ENCODE results near the gene UBE2E2. TPM values are rescaled to one million over a fixed set of nuclear protein-coding genes. Genes with fewer than 3 reads are reported as not detected.

The UBE2E2 gene
- total RNA-seq, 1 donor from 2014 or later, result 61.3 TPM

GRCh38 chr3:23356169-23356568, 153.0 kb downstream of the UBE2E2 start:
- DNase-seq (ENCODE audit: low read depth) (no peak), FAIRE-seq (no peak)
- no peaks in the 10 kb centered on the region for H3K36me3 ChIP-seq (ENCODE audit: control insufficient read depth, insufficient read depth, low read length)
- H3K27me3 ChIP-seq (ENCODE audit: control insufficient read depth, insufficient read depth, low read length), result no peaks in the 10 kb centered on the region
- no peak for TF ChIP-seq CTCF (IDR thresholded peaks at IDR 0.05; ENCODE audit: insufficient read depth, low read length, severe bottlenecking)
- no peak overlapping the region for H3K4me3 ChIP-seq (ENCODE audit: low read depth, low read length)

GRCh38 chr3:23356923-23357322, 153.8 kb downstream of the UBE2E2 start:
- no peak overlapping the region for H3K4me3 ChIP-seq (ENCODE audit: low read depth, low read length)
- TF ChIP-seq CTCF (IDR thresholded peaks at IDR 0.05; ENCODE audit: insufficient read depth, low read length, severe bottlenecking), result no peak
- no peak for DNase-seq (ENCODE audit: low read depth)

GRCh38 chr3:23359116-23359515, 156.0 kb downstream of the UBE2E2 start:
- FAIRE-seq, result no peak
- no peaks in the 10 kb centered on the region for H3K36me3 ChIP-seq (ENCODE audit: control insufficient read depth, insufficient read depth, low read length)
- TF ChIP-seq CTCF (IDR thresholded peaks at IDR 0.05; ENCODE audit: insufficient read depth, low read length, severe bottlenecking), result no peak

More at GRCh38 chr3:23356923-23357322, 153.8 kb downstream of the UBE2E2 start:
- no peak for FAIRE-seq
- Histone ChIP-seq H3K27me3 (ENCODE audit: control insufficient read depth, insufficient read depth, low read length) (no peaks in the 10 kb centered on the region), H3K36me3 (ENCODE audit: control insufficient read depth, insufficient read depth, low read length) (no peaks in the 10 kb centered on the region)

GRCh38 chr3:23365066-23365465, 161.9 kb downstream of the UBE2E2 start:
- no peaks in the 10 kb centered on the region for H3K36me3 ChIP-seq (ENCODE audit: control insufficient read depth, insufficient read depth, low read length)
- DNase-seq (ENCODE audit: low read depth) (no peak), FAIRE-seq (no peak)
- no peak overlapping the region for H3K4me3 ChIP-seq (ENCODE audit: low read depth, low read length)
- TF ChIP-seq CTCF (IDR thresholded peaks at IDR 0.05; ENCODE audit: insufficient read depth, low read length, severe bottlenecking), result no peak
- no peaks in the 10 kb centered on the region for H3K27me3 ChIP-seq (ENCODE audit: control insufficient read depth, insufficient read depth, low read length)

More at GRCh38 chr3:23359116-23359515, 156.0 kb downstream of the UBE2E2 start:
- Histone ChIP-seq H3K27me3 (ENCODE audit: control insufficient read depth, insufficient read depth, low read length) (no peaks in the 10 kb centered on the region), H3K4me3 (ENCODE audit: low read depth, low read length) (no peak overlapping the region)
- DNase-seq (ENCODE audit: low read depth), result no peak

- H3K27me3 ChIP-seq (ENCODE audit: control insufficient read depth, insufficient read depth, low read length), result no peaks in the 10 kb centered on the region
- H3K4me3 ChIP-seq (ENCODE audit: low read depth, low read length), result no peak overlapping the region
- no peaks in the 10 kb centered on the region for H3K36me3 ChIP-seq (ENCODE audit: control insufficient read depth, insufficient read depth, low read length)
- FAIRE-seq (no peak), DNase-seq (ENCODE audit: low read depth) (no peak)
- TF ChIP-seq CTCF (IDR thresholded peaks at IDR 0.05; ENCODE audit: insufficient read depth, low read length, severe bottlenecking), result no peak
These were observed 165.6 kb downstream of the UBE2E2 start for GRCh38 chr3:23368731-23369130.

GRCh38 chr3:23372285-23372684, 169.2 kb downstream of the UBE2E2 start:
- FAIRE-seq (no peak), DNase-seq (ENCODE audit: low read depth) (no peak)
- no peaks in the 10 kb centered on the region for H3K27me3 ChIP-seq (ENCODE audit: control insufficient read depth, insufficient read depth, low read length)
- no peak overlapping the region for H3K4me3 ChIP-seq (ENCODE audit: low read depth, low read length)
- TF ChIP-seq CTCF (IDR thresholded peaks at IDR 0.05; ENCODE audit: insufficient read depth, low read length, severe bottlenecking), result no peak
- H3K36me3 ChIP-seq (ENCODE audit: control insufficient read depth, insufficient read depth, low read length), result no peaks in the 10 kb centered on the region
